ENCODE data around the gene TEX13D.
"Not testable (repeated sequence)": the region's sequence is repeated elsewhere in the genome, so short reads cannot be mapped to it uniquely, and the experiment has no call there.

- TF ChIP-seq CTCF (IDR thresholded peaks at IDR 0.05; ENCODE audit: insufficient read depth, low read length); GABPA (IDR thresholded peaks at IDR 0.05; ENCODE audit: low read depth); REST (IDR thresholded peaks at IDR 0.05; ENCODE audit: insufficient replicate concordance, low read depth); POLR2AphosphoS5 (IDR thresholded peaks at IDR 0.05; ENCODE audit: low read depth); SPI1 (IDR thresholded peaks at IDR 0.05; ENCODE audit: borderline replicate concordance, low read depth): not testable (repeated sequence)
These were observed 33.1 kb upstream of the TEX13D start for GRCh38 chrX:124299323-124299722.
